WTC11 (cell line): Measurements from ENCODE around the gene SLC27A5.

Source experiments
- ATF3 ChIP-seq: sonication (generic); formaldehyde crosslinking; conservative IDR thresholded peaks from 2 replicates; pipeline ENCODE4 v1.8.1; 2022; ENCODE audit warnings: mild to moderate bottlenecking, missing genetic modification reagents
- CTCF ChIP-seq: fragments of 200-600 bp; IDR thresholded peaks from 2 replicates; pipeline ENCODE4 v1.8.0; 2022; ENCODE audit warnings: antibody characterized with exemption
- MAX ChIP-seq: sonication (generic); formaldehyde crosslinking; IDR thresholded peaks from 2 replicates; pipeline ENCODE4 v1.8.0; 2022; ENCODE audit warnings: mild to moderate bottlenecking, missing genetic modification reagents
- NFE2L1 ChIP-seq: sonication (generic); formaldehyde crosslinking; IDR thresholded peaks from 2 replicates; pipeline ENCODE4 v1.8.1; 2023; ENCODE audit warnings: missing genetic modification reagents
- RELA ChIP-seq: sonication (generic); formaldehyde crosslinking; IDR thresholded peaks from 2 replicates; pipeline ENCODE4 v1.8.1; 2022; ENCODE audit warnings: missing genetic modification reagents, mild to moderate bottlenecking, borderline replicate concordance
- RORB ChIP-seq: fragments of 250-450 bp; sonication (Bioruptor Pico); IDR thresholded peaks from 2 replicates; pipeline ENCODE4 v1.9.0; 2021; ENCODE audit warnings: mild to moderate bottlenecking
- TCF7 ChIP-seq: sonication (generic); formaldehyde crosslinking; IDR thresholded peaks from 2 replicates; pipeline ENCODE4 v1.8.0; 2022; ENCODE audit warnings: mild to moderate bottlenecking, low read depth, missing genetic modification reagents, moderate library complexity
- USF1 ChIP-seq: sonication (generic); formaldehyde crosslinking; IDR thresholded peaks from 2 replicates; pipeline ENCODE4 v1.8.0; 2022; ENCODE audit warnings: mild to moderate bottlenecking, missing genetic modification reagents
- USF2 ChIP-seq: sonication (generic); formaldehyde crosslinking; IDR thresholded peaks from 2 replicates; pipeline ENCODE4 v1.8.1; 2023; ENCODE audit warnings: mild to moderate bottlenecking, missing genetic modification reagents, moderate library complexity
- ZBTB43 ChIP-seq: sonication (generic); formaldehyde crosslinking; IDR thresholded peaks from 2 replicates; pipeline ENCODE4 v1.8.1; 2023; ENCODE audit warnings: mild to moderate bottlenecking, missing genetic modification reagents
- ZNF138 ChIP-seq: sonication (generic); formaldehyde crosslinking; conservative IDR thresholded peaks from 2 replicates; pipeline ENCODE4 v1.8.1; 2022; ENCODE audit warnings: mild to moderate bottlenecking, moderate library complexity, missing genetic modification reagents
- ZNF423 ChIP-seq: fragments of 250-450 bp; sonication (Bioruptor Pico); IDR thresholded peaks from 2 replicates; pipeline ENCODE4 v2.1.2; 2022; ENCODE audit warnings: mild to moderate bottlenecking, moderate library complexity

GRCh38 chr19:58558623-58559274 is 47.0 kb upstream of the SLC27A5 start:
- TF ChIP-seq CTCF (no peak), USF1 (CRISPR knock-in tag) (peak; percentile 44; the same call in 1 of the 2 replicates), MAX (CRISPR knock-in tag) (peak; percentile 49; the same call in 1 of the 2 replicates), RORB (CRISPR knock-in tag) (no peak), TCF7 (CRISPR knock-in tag) (no peak), ZBTB43 (CRISPR knock-in tag) (no peak), USF2 (CRISPR knock-in tag) (0 out of 2 replicates have a peak, but pooled peaks have one; percentile 19), ZNF138 (no peak), ZNF423 (CRISPR knock-in tag) (no peak), RELA (CRISPR knock-in tag) (no peak), NFE2L1 (CRISPR knock-in tag) (no peak; the same call in 1 of the 2 replicates), ATF3 (no peak)
